ENCODE data around the gene THEMIS2. TPM values are rescaled to one million over a fixed set of nuclear protein-coding genes. Genes with fewer than 3 reads are reported as not detected.

Gene THEMIS2
- total RNA-seq, 2 donors from 2014 or later: 6.8 to 12.6 TPM

DNA sequence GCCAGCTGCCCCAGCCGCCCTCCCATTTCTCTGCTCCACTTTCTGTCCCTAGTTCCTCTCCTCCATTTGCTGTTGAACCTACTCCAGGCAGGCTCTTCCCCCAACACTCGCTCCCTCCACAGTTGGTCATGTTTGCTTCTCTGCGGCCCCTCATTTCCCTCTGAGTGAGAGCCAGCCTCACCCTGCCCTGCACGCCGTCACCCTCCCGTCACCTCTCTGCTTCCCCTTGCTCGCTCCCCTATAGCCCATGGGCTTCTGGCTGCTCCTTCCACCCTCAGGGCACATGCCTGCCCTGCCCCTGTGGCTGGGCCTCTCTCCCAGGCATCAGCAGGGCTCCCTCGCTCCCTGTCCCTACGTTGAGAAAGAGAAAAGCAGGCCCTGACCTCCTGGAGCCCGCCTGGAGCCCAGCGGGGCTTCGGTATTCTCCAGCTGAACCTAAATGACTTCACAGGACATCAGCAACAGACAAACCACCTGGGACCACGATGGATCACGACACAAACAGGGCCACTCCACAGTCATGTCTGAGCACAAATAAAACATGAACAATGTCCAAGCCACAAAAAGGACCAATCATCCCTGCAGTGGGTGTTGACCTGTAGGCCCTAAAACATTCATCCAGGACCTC, 13.3 kb upstream of the THEMIS2 start:
- no peaks in the 10 kb centered on the region for H3K9me3 ChIP-seq
- no peak overlapping the region for H3K27ac ChIP-seq
- H3K4me3 ChIP-seq: no peak overlapping the region
- no peaks in the 10 kb centered on the region for H3K4me1 ChIP-seq
- peak overlapping the region in 1 of 2 donors; percentile 27 for H3K9ac ChIP-seq (ENCODE audit: low read depth in 2 of 2, low read length in 2 of 2)
- no peak for DNase-seq
- TF ChIP-seq, protein P1, sequence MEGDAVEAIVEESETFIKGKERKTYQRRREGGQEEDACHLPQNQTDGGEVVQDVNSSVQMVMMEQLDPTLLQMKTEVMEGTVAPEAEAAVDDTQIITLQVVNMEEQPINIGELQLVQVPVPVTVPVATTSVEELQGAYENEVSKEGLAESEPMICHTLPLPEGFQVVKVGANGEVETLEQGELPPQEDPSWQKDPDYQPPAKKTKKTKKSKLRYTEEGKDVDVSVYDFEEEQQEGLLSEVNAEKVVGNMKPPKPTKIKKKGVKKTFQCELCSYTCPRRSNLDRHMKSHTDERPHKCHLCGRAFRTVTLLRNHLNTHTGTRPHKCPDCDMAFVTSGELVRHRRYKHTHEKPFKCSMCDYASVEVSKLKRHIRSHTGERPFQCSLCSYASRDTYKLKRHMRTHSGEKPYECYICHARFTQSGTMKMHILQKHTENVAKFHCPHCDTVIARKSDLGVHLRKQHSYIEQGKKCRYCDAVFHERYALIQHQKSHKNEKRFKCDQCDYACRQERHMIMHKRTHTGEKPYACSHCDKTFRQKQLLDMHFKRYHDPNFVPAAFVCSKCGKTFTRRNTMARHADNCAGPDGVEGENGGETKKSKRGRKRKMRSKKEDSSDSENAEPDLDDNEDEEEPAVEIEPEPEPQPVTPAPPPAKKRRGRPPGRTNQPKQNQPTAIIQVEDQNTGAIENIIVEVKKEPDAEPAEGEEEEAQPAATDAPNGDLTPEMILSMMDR (IDR thresholded peaks at IDR 0.05): no peak
- intact Hi-C loops (cut with DNase I): loop anchor here (2.0 kb wide), 1 partner anchor 120 kb away; no protein-coding TSS in a partner anchor
- H3K27me3 ChIP-seq: no peaks in the 10 kb centered on the region
- no peaks in the 10 kb centered on the region for H3K36me3 ChIP-seq

DNA sequence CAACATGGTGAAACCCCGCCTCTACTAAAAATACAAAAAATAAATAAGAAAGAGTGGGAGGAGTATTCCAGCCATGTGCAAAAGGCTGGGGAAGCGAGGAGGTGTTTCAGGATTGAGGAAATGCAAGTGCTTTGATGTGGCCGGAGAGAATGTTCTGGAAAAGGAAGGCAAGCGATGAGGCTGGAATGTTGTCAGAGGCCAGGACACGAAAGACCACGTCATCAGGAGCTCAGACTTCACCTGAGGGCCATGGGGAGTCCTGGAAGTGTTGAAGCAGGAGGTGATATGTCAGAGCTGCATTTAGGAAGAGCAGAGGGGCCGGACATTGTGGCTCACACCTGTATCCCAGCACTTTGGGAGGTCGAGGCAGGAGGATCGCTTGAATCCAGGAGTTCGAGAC, 10.9 kb upstream of the THEMIS2 start:
- TF ChIP-seq, protein P1 (IDR thresholded peaks at IDR 0.05): no peak
- DNase-seq: no peak
- H3K27me3 ChIP-seq: no peaks in the 10 kb centered on the region
- no peak overlapping the region for H3K9ac ChIP-seq (ENCODE audit: low read depth in 2 of 2, low read length in 2 of 2)
- no peak overlapping the region for H3K27ac ChIP-seq
- H3K4me1 ChIP-seq: no peaks in the 10 kb centered on the region
- H3K9me3 ChIP-seq: no peaks in the 10 kb centered on the region
- H3K36me3 ChIP-seq: no peaks in the 10 kb centered on the region
- intact Hi-C loops (cut with DNase I): no loop called here
- no peak overlapping the region for H3K4me3 ChIP-seq

DNA sequence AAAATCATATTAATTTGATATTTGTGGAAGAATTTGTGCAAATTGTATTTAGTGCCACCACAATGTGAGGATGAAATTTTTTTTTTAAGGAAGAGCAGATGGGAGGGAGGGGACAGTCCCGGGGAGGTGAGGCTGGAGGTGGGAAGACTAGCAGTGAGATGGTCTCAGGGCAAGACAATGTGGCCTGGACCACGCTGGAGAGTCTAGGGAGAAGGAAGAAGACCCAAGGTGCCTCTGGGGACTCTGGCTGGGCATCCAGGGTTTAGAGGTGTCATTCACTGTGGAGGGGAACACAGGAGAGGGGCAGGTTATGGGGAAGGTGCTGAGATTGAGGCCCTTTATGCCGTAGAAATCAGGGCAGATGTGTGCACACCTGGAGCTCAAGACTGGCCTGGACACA, 10.3 kb upstream of the THEMIS2 start:
- Histone ChIP-seq H3K9me3 (no peaks in the 10 kb centered on the region), H3K36me3 (no peaks in the 10 kb centered on the region), H3K4me1 (no peaks in the 10 kb centered on the region), H3K27ac (no peak overlapping the region), H3K9ac (ENCODE audit: low read depth in 2 of 2, low read length in 2 of 2) (no peak overlapping the region), H3K4me3 (no peak overlapping the region), H3K27me3 (no peaks in the 10 kb centered on the region)
- TF ChIP-seq, protein P1 (IDR thresholded peaks at IDR 0.05): no peak
- intact Hi-C loops (cut with DNase I): no loop called here
- no peak for DNase-seq

DNA sequence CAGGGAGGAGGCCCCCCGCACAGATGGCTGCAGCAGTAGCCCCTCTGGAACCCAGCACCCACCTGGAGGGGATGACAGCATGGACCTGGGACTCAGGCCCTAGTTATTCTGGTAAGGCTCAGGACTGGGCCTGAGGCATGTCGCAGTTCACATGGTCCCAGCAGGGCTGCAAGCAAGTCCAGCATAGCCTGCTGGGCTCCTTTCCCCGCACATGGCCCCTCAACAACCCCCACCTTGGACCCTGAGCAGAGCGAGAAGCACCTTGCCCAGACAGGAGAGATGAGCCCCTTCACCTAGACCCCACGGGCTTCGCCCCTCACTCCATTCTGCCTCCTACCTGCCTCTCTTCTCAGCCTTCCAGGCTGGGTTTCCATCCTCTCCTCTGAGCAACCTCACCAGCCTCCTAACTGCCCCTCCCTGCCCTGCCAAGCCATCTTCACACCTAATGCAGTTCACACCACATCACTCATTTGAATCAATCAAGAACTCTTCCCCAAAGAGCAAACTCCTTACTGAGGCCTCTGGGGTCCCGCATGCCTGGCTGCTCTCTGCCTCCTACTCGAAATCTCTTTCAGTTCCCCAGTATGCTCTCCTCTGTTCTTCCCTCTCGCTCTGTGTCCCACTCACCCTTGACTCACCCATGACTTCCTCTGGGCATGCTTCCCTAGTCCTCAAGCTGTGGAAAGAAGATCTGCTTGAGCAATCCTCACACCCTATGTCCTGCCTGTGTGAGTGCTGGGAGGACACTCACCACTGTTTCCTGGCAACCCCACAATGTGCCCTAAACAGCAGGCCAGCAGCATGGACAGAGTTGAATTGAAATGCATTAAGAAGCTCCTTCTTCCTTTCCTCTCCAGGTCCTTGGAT, 9.4 kb upstream of the THEMIS2 start:
- H3K27me3 ChIP-seq: no peaks in the 10 kb centered on the region
- H3K9ac ChIP-seq (ENCODE audit: low read depth in 2 of 2, low read length in 2 of 2): peak overlapping the region in 1 of 2 donors; percentile 35
- TF ChIP-seq, protein P1 (IDR thresholded peaks at IDR 0.05): no peak
- no peak overlapping the region for H3K4me3 ChIP-seq
- peak; percentile 46 for DNase-seq
- intact Hi-C loops (cut with DNase I): no loop called here
- no peaks in the 10 kb centered on the region for H3K4me1 ChIP-seq
- no peaks in the 10 kb centered on the region for H3K9me3 ChIP-seq
- no peaks in the 10 kb centered on the region for H3K36me3 ChIP-seq
- H3K27ac ChIP-seq: peak overlapping the region; percentile 35

DNA sequence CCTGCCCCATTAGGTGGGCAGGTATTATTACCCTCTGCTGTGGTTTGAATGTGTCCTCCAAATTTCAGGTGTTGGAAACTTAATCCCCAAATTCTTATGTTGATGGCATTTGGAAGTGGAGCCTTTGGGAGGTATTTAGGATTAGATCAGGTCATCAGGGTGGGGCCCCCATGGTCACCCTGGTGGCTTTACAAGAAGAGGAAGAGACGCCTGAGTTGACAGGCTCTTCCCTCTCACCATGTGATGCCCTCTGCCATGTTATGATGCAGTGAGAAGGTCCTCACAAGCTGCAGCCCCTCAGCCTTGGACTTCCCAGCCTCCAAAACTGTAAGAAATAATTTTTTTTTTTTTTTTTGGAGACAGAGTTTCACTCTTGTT, 8.8 kb upstream of the THEMIS2 start:
- TF ChIP-seq, protein P1 (IDR thresholded peaks at IDR 0.05): no peak
- DNase-seq: no peak
- Histone ChIP-seq H3K9me3 (no peaks in the 10 kb centered on the region), H3K36me3 (no peaks in the 10 kb centered on the region), H3K4me3 (no peak overlapping the region), H3K9ac (ENCODE audit: low read depth in 2 of 2, low read length in 2 of 2) (peak overlapping the region in 1 of 2 donors; percentile 7), H3K27me3 (no peaks in the 10 kb centered on the region), H3K27ac (peak overlapping the region; percentile 35), H3K4me1 (no peaks in the 10 kb centered on the region)
- intact Hi-C loops (cut with DNase I): no loop called here
